HEK293T (cell line): ENCODE data around the gene PDSS2.
"Not testable (repeated sequence)": the region's sequence is repeated elsewhere in the genome, so short reads cannot be mapped to it uniquely, and the experiment has no call there.

Experiments used
- CTCF ChIA-PET: fragments of 350-600 bp; formaldehyde crosslinking; extraction: SDS; loops from one replicate; lab custom pipeline; 2021; ENCODE audit warnings: antibody characterized with exemption, inconsistent platforms; lab: Yijun Ruan, JAX
- POLR2A ChIA-PET: fragments of 350-600 bp; formaldehyde crosslinking; extraction: SDS; loops from one replicate; lab custom pipeline; 2020; ENCODE audit warnings: antibody characterized with exemption, inconsistent platforms; lab: Yijun Ruan, JAX
- DNase-seq: peaks from one replicate; pipeline ENCODE4 v3.0.0; 2012; ENCODE audit warnings: mixed read lengths; ENCODE audit errors: extremely low spot score
- ARNT ChIP-seq: fragments of 450-650 bp; IDR thresholded peaks from 2 replicates; pipeline ENCODE4 v1.6.1; 2017; ENCODE audit warnings: mild to moderate bottlenecking
- BHLHE40 ChIP-seq: fragments of 450-650 bp; IDR thresholded peaks from 2 replicates; pipeline ENCODE4 v1.6.1; 2016; ENCODE audit warnings: mild to moderate bottlenecking, moderate library complexity, borderline replicate concordance
- CTBP1 ChIP-seq: fragments of 450-650 bp; IDR thresholded peaks from 2 replicates; pipeline ENCODE4 v1.6.1; 2016; ENCODE audit warnings: borderline replicate concordance
- ELF4 ChIP-seq: fragments of 450-650 bp; IDR thresholded peaks from 2 replicates; pipeline ENCODE4 v1.6.1; 2017; ENCODE audit warnings: antibody characterized with exemption
- FOXA1 ChIP-seq: fragments of 450-650 bp; IDR thresholded peaks from 2 replicates; pipeline ENCODE4 v1.6.1; 2016; ENCODE audit warnings: mild to moderate bottlenecking
- FOXK2 ChIP-seq: fragments of 450-650 bp; IDR thresholded peaks from 2 replicates; pipeline ENCODE4 v1.6.1; 2016; ENCODE audit warnings: mild to moderate bottlenecking
- FOXM1 ChIP-seq: fragments of 450-650 bp; IDR thresholded peaks from 2 replicates; pipeline ENCODE4 v1.6.1; 2017; ENCODE audit warnings: mild to moderate bottlenecking, borderline replicate concordance
- HDGF ChIP-seq: fragments of 450-650 bp; IDR thresholded peaks from 2 replicates; pipeline ENCODE4 v1.6.1; 2017; ENCODE audit warnings: antibody characterized with exemption, borderline replicate concordance
- L3MBTL2 ChIP-seq: fragments of 450-650 bp; conservative IDR thresholded peaks from 2 replicates; pipeline ENCODE4 v1.6.1; 2016; ENCODE audit warnings: mild to moderate bottlenecking
- LEF1 ChIP-seq: fragments of 450-650 bp; IDR thresholded peaks from 2 replicates; pipeline ENCODE4 v1.6.1; 2017; ENCODE audit warnings: mild to moderate bottlenecking, borderline replicate concordance
- NFRKB ChIP-seq: fragments of 450-650 bp; IDR thresholded peaks from 2 replicates; pipeline ENCODE4 v1.6.1; 2016; ENCODE audit warnings: mild to moderate bottlenecking, moderate library complexity
- PKNOX1 ChIP-seq: fragments of 450-650 bp; IDR thresholded peaks from 2 replicates; pipeline ENCODE4 v1.6.1; 2016
- SP1 ChIP-seq: fragments of 450-650 bp; IDR thresholded peaks from 2 replicates; pipeline ENCODE4 v1.6.1; 2017
- SUZ12 ChIP-seq: fragments of 450-650 bp; IDR thresholded peaks from 2 replicates; pipeline ENCODE4 v1.6.1; 2016; ENCODE audit warnings: mild to moderate bottlenecking
- TARDBP ChIP-seq: fragments of 450-650 bp; IDR thresholded peaks from 2 replicates; pipeline ENCODE4 v1.6.1; 2016
- ZNF384 ChIP-seq: fragments of 450-650 bp; IDR thresholded peaks from 2 replicates; pipeline ENCODE4 v1.6.1; 2016

The PDSS2 gene

GRCh38 chr6:107292715-107293271 is 166.6 kb downstream of the PDSS2 start:
- DNase-seq, result no peak
- ChIA-PET POLR2A (no interaction called here), CTCF (interaction anchor here (0.7 to 1.3 kb wide), 3 partner anchors 107 to 167 kb away, joined by 3 to 4 read pairs (median 3); no protein-coding TSS in a partner anchor)
- no peak for TF ChIP-seq HDGF
- no peak for TF ChIP-seq FOXM1
- no peak for TF ChIP-seq ELF4
- TF ChIP-seq BHLHE40, result no peak
- no peak for TF ChIP-seq LEF1
- TF ChIP-seq SP1, result no peak

- DNase-seq, result no peak
- CTCF ChIA-PET, result no interaction called here
- TF ChIP-seq ZNF384 (no peak), BHLHE40 (no peak), TARDBP (no peak), SUZ12 (no peak), PKNOX1 (no peak), CTBP1 (no peak), SP1 (no peak), LEF1 (no peak), HDGF (no peak), L3MBTL2 (no peak), FOXM1 (no peak), ARNT (no peak), FOXK2 (no peak), NFRKB (no peak), ELF4 (no peak), FOXA1 (no peak)
- POLR2A ChIA-PET, result no interaction called here
Measured at GRCh38 chr6:107290491-107290890, 168.9 kb downstream of the PDSS2 start.

- CTCF ChIA-PET, result interaction anchor here (0.6 to 0.7 kb wide), 2 partner anchors 51 to 394 kb away, joined by 3 read pairs; no protein-coding TSS in a partner anchor
- DNase-seq, POLR2A ChIA-PET: not testable (repeated sequence)
Measured at GRCh38 chr6:107289258-107289657, 170.1 kb downstream of the PDSS2 start.

- DNase-seq, POLR2A ChIA-PET, CTCF ChIA-PET: not testable (repeated sequence)
Measured at GRCh38 chr6:107285683-107286082, 173.7 kb downstream of the PDSS2 start.

- POLR2A ChIA-PET, result no interaction called here
- CTCF ChIA-PET, result no interaction called here
- no peak for TF ChIP-seq ZNF384
- TF ChIP-seq BHLHE40, result no peak
- TF ChIP-seq L3MBTL2, result no peak
- TF ChIP-seq SUZ12, result no peak
- no peak for TF ChIP-seq HDGF
- no peak for TF ChIP-seq ARNT
- no peak for DNase-seq
Measured at GRCh38 chr6:107284805-107285204, 174.6 kb downstream of the PDSS2 start.

- CTCF ChIA-PET, result no interaction called here
- DNase-seq, result no peak
- POLR2A ChIA-PET, result no interaction called here
- TF ChIP-seq SUZ12 (no peak), LEF1 (no peak), FOXK2 (no peak), ZNF384 (no peak), FOXA1 (no peak), NFRKB (no peak), ELF4 (no peak), FOXM1 (no peak), TARDBP (no peak), L3MBTL2 (no peak), CTBP1 (no peak), BHLHE40 (no peak), SP1 (no peak), HDGF (no peak), ARNT (no peak), PKNOX1 (no peak)
Measured at GRCh38 chr6:107280791-107281190, 178.6 kb downstream of the PDSS2 start.

GRCh38 chr6:107280001-107280400 is 179.4 kb downstream of the PDSS2 start:
- POLR2A ChIA-PET, DNase-seq, CTCF ChIA-PET: not testable (repeated sequence)

GRCh38 chr6:107275330-107275865 is 184.0 kb downstream of the PDSS2 start:
- DNase-seq, result no peak
- no peak for TF ChIP-seq ARNT
- TF ChIP-seq FOXK2, result no peak
- TF ChIP-seq HDGF, result no peak
- no peak for TF ChIP-seq LEF1
- TF ChIP-seq CTBP1, result no peak
- ChIA-PET POLR2A (no interaction called here), CTCF (no interaction called here)
